Small intestine (tissue), 7 donors: ENCODE measurements around the gene KMT2A. TPM values are rescaled to one million over a fixed set of nuclear protein-coding genes. Genes with fewer than 3 reads are reported as not detected.
A peak's percentile ranks its signal among the peaks of the same experiment; 100 is the strongest.

Experiments used
- DNase-seq, 2 donors: peaks; one replicate each; pipeline versions ENCODE4 v3.0.0 to v3.0.0-alpha.2; 2013
- FAIRE-seq: peaks from 2 replicates; lab custom pipeline; 2012; peaks lifted over from hg19 to GRCh38; lab: Jason Lieb, UNC
- H3K27ac ChIP-seq, 3 donors: one replicate each; pipeline ENCODE4 v1.5.1; 2013; ENCODE audit warnings: low read length in 2 of 3, mild to moderate bottlenecking in 2 of 3, control low read depth in 1 of 3, inconsistent platforms in 1 of 3, low read depth in 1 of 3, moderate library complexity in 1 of 3
- H3K27me3 ChIP-seq, 3 donors: one replicate each; pipeline ENCODE4 v1.6.1; 2013; ENCODE audit warnings: low read length in 3 of 3, inconsistent platforms in 1 of 3; ENCODE audit not compliant: control insufficient read depth in 3 of 3, insufficient read depth in 3 of 3
- H3K36me3 ChIP-seq, 3 donors: one replicate each; pipeline ENCODE4 v1.6.1; 2013; ENCODE audit warnings: low read length in 3 of 3, inconsistent platforms in 1 of 3, low read depth in 1 of 3, mild to moderate bottlenecking in 1 of 3, moderate library complexity in 1 of 3; ENCODE audit not compliant: control insufficient read depth in 3 of 3, insufficient read depth in 2 of 3
- H3K4me1 ChIP-seq, 3 donors: one replicate each; pipeline ENCODE4 v1.6.1; 2013; ENCODE audit warnings: low read length in 2 of 3, inconsistent platforms in 1 of 3, low read depth in 1 of 3, mild to moderate bottlenecking in 1 of 3, moderate library complexity in 1 of 3; ENCODE audit not compliant: control insufficient read depth in 3 of 3, insufficient read depth in 2 of 3
- H3K4me3 ChIP-seq, 3 donors: one replicate each; pipeline ENCODE4 v1.5.1; 2013; ENCODE audit warnings: low read length in 3 of 3, control low read depth in 1 of 3, inconsistent platforms in 1 of 3, low read depth in 1 of 3, mild to moderate bottlenecking in 1 of 3, moderate library complexity in 1 of 3
- H3K9me3 ChIP-seq, 2 donors: one replicate each; pipeline ENCODE4 v1.6.1; 2013; ENCODE audit warnings: low read depth in 1 of 2, low read length in 1 of 2; ENCODE audit not compliant: control insufficient read depth in 2 of 2, insufficient read depth in 1 of 2
- WGBS, 3 donors: extraction: QIAGEN DNeasy Blood & Tissue Kit; methylation state at CpG; one replicate each; pipeline ENCODE4 v1.1.7; 2013; 5-methylcytosine and 5-hydroxymethylcytosine counted together
- polyA plus RNA-seq, 4 donors: library from polyadenylated mRNA; stranded (reverse) in 3 of 4; unstranded in 1 of 4; fragments of 200-250 nt in 3 of 4; fragments of 120-200 nt in 1 of 4; gene quantifications; one replicate each; pipeline versions ENCODE4 v1.2.1 to v1.2.3, GENCODE V29; 2013
- donor health status: healthy with polysubstance abuse.
- donor health status: control.
- donor health status: control.
- donor health status: Bipolar disorder and iron deficiency.
- donor health status: healthy.

KMT2A gene
- polyA plus RNA-seq, 4 donors = 7.3 to 33.5 (median 9.5) TPM

DNA sequence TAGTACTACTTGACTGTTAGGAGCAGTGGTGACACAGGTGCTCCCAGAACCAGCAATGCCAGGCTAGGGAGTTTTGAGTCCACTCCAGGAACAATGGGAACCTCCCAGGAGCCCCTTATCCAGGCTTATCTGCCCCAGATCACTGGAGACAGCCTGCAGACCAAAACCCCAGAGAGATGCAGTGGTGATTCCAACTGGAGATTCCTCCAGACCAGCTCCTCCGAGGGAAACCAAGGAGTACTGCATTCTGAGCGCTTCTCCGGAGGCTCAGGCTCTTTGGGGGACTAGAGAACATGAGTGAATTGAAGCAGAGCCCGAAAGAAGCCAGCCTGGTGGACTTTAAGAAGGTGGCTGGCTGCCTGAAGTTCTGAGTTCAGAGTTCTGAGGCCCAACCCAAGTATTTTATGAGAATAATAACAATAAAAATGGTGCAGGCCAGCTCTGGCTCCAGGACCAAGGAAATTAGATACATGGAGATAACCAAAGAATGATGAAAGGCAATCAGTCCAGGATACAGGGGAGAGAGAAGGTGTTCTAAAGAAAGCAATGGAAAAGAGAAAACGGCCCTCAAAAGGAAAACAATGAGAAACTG lies 93.4 kb downstream of the KMT2A start:
- Histone ChIP-seq H3K27me3 (no peaks in the 10 kb centered on the region), H3K27ac (peak overlapping the region; percentile 78 to 96 (median 87)), H3K36me3 (peaks cover 0 to 39% (median 0%) of the 10 kb centered on the region in 3 donors), H3K4me3 (peak overlapping the region in 2 of 3 donors; percentile 79 to 83), H3K4me1 (peaks cover 3 to 55% (median 9%) of the 10 kb centered on the region in 3 donors), H3K9me3 (no peaks in the 10 kb centered on the region)
- FAIRE-seq (no peak), DNase-seq (peak; percentile 34 to 87)
- WGBS, 3 donors = 17 to 57% (median 32%) methylated on average over 5 of the region's 5 CpGs

DNA sequence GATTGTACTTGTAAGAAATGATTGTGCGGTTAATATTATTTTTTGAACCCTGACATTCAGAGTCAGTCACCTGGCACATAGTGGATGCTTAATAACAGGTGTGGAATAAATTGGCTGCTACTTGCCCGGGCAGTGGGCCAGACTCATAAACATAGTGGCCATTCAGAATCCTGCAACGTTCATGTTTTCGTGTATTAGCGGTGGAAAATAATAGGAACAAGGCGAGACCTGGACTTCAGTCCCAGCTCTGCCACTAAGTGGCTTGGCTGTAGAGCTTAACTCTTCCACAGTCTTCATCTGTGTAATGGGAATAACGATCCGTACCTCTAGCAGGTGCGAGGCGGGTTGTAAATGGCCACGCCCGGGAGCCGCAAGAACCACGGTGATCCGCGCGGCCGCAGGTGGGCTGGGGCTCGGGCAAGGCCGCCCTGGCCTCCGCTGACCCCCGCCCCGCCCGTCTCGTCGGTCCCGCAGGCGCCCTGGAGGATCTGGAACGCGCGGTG lies 93.9 kb downstream of the KMT2A start:
- Histone ChIP-seq H3K4me1 (peaks cover 3 to 60% (median 9%) of the 10 kb centered on the region in 3 donors), H3K27ac (peak overlapping the region; percentile 78 to 96 (median 90)), H3K4me3 (peak overlapping the region; percentile 50 to 83 (median 79)), H3K27me3 (no peaks in the 10 kb centered on the region), H3K9me3 (no peaks in the 10 kb centered on the region), H3K36me3 (peaks cover 0 to 39% (median 0%) of the 10 kb centered on the region in 3 donors)
- 2 to 5% (median 4%) methylated on average over 18 to 31 of the region's 31 CpGs for WGBS, 3 donors
- no peak for FAIRE-seq
- peak in 1 of 2 donors; percentile 93 for DNase-seq

DNA sequence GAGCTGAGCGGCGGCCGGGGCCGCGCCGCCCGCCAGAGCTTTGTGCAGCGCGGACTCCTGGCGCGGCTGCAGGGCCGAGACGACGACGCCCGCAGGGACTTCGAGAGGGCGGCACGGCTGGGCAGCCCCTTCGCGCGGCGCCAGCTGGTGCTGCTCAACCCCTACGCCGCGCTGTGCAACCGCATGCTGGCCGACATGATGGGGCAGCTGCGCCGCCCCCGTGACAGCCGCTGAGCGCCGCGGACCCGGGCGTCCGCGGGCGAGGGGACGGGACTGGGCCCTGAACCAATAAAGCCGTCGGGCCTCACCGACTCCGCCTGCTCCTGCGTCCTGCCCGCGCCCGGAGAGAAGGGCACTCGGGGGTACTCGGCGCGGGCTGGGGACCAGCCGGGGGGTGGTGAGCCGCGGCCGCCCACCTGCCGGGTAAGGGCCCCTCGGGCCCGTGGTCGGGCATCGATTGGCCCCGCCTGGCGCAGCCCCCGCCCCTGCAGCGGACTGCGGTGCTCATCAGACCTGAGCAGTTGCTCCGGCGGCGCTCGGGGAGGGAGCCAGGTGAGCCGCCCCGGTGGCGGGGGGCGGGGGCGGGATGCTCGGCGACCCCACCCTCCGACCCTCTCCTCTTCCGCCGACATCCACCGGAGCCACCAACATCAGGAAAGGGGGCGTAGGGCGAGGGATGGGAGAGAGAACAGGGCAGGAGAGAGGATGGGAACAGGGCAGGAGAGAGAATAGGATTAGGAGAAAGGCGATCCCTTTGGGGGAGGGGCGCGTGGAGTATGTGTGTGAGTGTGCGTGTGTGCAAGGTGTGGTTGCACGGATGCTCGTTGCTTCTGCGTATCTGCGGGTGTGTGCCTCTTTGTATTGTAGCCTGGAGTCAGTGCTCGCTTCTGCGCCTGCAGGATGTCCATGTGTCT lies 94.6 kb downstream of the KMT2A start, which contains the start of gene TMEM25:
TMEM25 (plus strand) TSS at position 510 of the 914 bp plus-strand sequence. CDS start 610 bp downstream, outside the sequence.
- Histone ChIP-seq H3K4me1 (peaks cover 3 to 60% (median 9%) of the 10 kb centered on the region in 3 donors), H3K27me3 (no peaks in the 10 kb centered on the region), H3K27ac (peak within 1 kb of the TSS; percentile 78 to 96 (median 90)), H3K36me3 (peaks cover 0 to 39% (median 0%) of the 10 kb centered on the region in 3 donors), H3K4me3 (peak within 1 kb of the TSS; percentile 50 to 83 (median 79)), H3K9me3 (no peaks in the 10 kb centered on the region)
- no peak for FAIRE-seq
- DNase-seq = peak; percentile 67 to 90
- WGBS, 3 donors = 1% methylated on average over 73 to 94 of the region's 94 CpGs

DNA sequence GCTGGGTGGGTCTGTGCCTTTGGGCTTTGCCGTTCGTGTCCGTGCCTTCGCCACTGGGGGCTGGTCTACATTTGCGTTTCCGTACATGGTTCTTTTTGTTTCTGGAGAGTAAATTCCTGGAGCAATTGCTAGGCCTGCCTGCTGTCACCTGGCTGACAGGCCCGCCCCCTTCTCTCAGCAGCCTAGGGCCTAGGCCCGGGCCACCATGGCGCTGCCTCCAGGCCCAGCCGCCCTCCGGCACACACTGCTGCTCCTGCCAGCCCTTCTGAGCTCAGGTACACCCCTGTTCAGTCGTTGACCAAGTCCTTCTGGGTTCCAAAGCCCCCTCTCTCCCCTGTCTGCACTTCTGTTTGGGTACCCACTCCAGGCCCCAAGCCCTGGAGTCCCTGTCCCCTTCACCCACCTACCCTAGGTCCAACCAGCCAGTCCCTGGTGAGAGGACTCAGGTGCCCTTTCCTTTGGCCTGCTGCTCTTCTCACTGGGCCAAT lies 95.3 kb downstream of the KMT2A start:
- Histone ChIP-seq H3K9me3 (no peaks in the 10 kb centered on the region), H3K4me3 (peak overlapping the region in 2 of 3 donors; percentile 79 to 83), H3K4me1 (peaks cover 3 to 59% (median 9%) of the 10 kb centered on the region in 3 donors), H3K36me3 (peaks cover 0 to 41% (median 0%) of the 10 kb centered on the region in 3 donors), H3K27me3 (no peaks in the 10 kb centered on the region), H3K27ac (peak overlapping the region; percentile 78 to 96 (median 90))
- FAIRE-seq (no peak), DNase-seq (peak in 1 of 2 donors; percentile 27)
- 14 to 24% (median 16%) methylated on average over 11 to 12 of the region's 12 CpGs for WGBS, 3 donors

DNA sequence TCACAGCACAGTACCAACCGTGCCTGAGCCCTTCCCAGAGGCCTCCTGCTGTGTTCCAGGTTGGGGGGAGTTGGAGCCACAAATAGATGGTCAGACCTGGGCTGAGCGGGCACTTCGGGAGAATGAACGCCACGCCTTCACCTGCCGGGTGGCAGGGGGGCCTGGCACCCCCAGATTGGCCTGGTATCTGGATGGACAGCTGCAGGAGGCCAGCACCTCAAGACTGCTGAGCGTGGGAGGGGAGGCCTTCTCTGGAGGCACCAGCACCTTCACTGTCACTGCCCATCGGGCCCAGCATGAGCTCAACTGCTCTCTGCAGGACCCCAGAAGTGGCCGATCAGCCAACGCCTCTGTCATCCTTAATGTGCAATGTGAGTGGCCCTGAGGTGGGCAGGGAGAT lies 95.8 kb downstream of the KMT2A start:
- DNase-seq (no peak), FAIRE-seq (no peak)
- WGBS, 3 donors = 20 to 71% (median 53%) methylated on average over 10 of the region's 10 CpGs
- Histone ChIP-seq H3K4me3 (peak overlapping the region in 2 of 3 donors; percentile 79 to 83), H3K9me3 (no peaks in the 10 kb centered on the region), H3K36me3 (peaks cover 0 to 45% (median 0%) of the 10 kb centered on the region in 3 donors), H3K4me1 (peaks cover 3 to 54% (median 8%) of the 10 kb centered on the region in 3 donors), H3K27ac (peak overlapping the region; percentile 78 to 96 (median 90)), H3K27me3 (no peaks in the 10 kb centered on the region)

DNA sequence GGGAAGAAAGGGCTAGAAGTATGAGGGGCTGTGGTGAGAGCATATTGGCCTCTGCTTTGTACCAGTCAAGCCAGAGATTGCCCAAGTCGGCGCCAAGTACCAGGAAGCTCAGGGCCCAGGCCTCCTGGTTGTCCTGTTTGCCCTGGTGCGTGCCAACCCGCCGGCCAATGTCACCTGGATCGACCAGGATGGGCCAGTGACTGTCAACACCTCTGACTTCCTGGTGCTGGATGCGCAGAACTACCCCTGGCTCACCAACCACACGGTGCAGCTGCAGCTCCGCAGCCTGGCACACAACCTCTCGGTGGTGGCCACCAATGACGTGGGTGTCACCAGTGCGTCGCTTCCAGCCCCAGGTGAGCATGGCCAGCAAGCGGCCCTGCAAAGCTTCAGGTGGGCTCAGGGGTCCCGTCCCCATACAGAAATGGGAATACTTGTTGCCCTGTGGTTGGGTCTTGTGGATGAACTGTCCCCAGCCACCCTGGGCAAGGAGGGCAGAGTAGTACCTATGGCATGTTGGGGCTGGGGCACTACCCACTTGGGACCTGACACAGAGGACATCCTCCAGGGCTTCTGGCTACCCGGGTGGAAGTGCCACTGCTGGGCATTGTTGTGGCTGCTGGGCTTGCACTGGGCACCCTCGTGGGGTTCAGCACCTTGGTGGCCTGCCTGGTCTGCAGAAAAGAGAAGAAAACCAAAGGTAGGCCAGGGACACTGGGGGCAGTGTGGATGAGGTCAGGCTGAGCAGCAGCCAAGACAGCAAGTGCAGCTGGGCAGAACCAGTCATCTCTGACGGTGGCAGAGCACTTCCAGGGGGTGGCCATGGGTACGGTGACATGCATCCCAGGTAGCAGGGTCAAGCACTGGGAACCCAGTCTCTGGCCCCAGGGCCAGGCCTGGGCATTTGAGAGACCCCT lies 96.8 kb downstream of the KMT2A start:
- H3K4me3 ChIP-seq = peak overlapping the region in 1 of 3 donors; percentile 83
- 56 to 85% (median 63%) methylated on average over 18 to 19 of the region's 19 CpGs for WGBS, 3 donors
- no peaks in the 10 kb centered on the region for H3K27me3 ChIP-seq
- FAIRE-seq (no peak), DNase-seq (peak in 1 of 2 donors; percentile 51)
- H3K9me3 ChIP-seq = no peaks in the 10 kb centered on the region
- H3K36me3 ChIP-seq = peaks cover 0 to 46% (median 0%) of the 10 kb centered on the region in 3 donors
- peak overlapping the region; percentile 76 to 96 (median 95) for H3K27ac ChIP-seq
- H3K4me1 ChIP-seq = peaks cover 2 to 51% (median 3%) of the 10 kb centered on the region in 3 donors
